ENCODE data around the gene TFAP2A.

DNA sequence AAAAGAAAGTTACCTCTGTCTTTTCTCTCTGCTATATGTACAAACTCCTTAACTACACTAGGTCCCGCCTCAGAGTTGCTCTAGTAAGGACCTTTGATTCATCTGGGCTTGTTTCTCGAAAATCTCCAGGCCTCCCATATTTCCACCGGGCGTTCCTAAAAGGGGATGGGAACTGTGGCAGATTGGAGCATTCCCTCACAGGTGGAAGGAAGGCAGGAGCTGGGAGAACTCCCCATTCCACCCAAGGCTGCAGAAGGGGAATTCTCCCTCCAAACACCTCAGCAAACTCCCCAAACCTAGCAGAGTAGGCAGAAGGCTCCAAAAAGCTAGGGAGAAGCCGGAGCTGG, 1.6 kb upstream of the TFAP2A start:
- TF ChIP-seq, protein P1, sequence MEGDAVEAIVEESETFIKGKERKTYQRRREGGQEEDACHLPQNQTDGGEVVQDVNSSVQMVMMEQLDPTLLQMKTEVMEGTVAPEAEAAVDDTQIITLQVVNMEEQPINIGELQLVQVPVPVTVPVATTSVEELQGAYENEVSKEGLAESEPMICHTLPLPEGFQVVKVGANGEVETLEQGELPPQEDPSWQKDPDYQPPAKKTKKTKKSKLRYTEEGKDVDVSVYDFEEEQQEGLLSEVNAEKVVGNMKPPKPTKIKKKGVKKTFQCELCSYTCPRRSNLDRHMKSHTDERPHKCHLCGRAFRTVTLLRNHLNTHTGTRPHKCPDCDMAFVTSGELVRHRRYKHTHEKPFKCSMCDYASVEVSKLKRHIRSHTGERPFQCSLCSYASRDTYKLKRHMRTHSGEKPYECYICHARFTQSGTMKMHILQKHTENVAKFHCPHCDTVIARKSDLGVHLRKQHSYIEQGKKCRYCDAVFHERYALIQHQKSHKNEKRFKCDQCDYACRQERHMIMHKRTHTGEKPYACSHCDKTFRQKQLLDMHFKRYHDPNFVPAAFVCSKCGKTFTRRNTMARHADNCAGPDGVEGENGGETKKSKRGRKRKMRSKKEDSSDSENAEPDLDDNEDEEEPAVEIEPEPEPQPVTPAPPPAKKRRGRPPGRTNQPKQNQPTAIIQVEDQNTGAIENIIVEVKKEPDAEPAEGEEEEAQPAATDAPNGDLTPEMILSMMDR (IDR thresholded peaks at IDR 0.05): no peak
- no peak for TF ChIP-seq POLR2A (IDR thresholded peaks at IDR 0.05)

Data from right lobe of liver (tissue), 4 donors.